Jurkat, Clone E6-1 (cell line): ENCODE results near the gene USH1C.

Source experiments
- DNase-seq: peaks from one replicate; pipeline ENCODE4 v3.0.0-alpha.2; 2011; ENCODE audit warnings: low read depth, low spot score
- H3K4me3 ChIP-seq: 2 replicates; pipeline ENCODE4 v1.5.1; 2011; ENCODE audit warnings: mild to moderate bottlenecking, low read length, control low read depth, moderate library complexity

USH1C gene

DNA sequence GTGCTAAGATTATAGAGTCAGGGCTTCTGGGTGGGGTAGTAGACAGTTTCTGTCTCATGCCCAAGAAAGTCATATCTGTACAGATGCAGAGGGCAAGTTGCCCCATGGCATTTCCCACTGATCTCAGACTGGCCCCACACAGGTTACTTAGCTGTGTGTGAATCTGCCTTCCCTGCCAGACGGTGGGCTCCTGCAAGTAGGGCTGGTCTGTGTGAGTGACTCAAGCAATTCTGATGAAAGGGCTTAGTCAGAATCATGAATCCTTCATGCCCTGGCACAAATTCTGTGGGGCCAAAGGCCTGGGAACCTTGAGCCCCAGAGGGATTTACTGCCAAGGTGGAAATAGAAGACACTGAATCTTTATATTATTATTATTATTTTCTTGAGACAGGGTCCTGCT is 30.4 kb downstream of the USH1C start:
- DNase-seq: no peak
- no peak overlapping the region for H3K4me3 ChIP-seq

DNA sequence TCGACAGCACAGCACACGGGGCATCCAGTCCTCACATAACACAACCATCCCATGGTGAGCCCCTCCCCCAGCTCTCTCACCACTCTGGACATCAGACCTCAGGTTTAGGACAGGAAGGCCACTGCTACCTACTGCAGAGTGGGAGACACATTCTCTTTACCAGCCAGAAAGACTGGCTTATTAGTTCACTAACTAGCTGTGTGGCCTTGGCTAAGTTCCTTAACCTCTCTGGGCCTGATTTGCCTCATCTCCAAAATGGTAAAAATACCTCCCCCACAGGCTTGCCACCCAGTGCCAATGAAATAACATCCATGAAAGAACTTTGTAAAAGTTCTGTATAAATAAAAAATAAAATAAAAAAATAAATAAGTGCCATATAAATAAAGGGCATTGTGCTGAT is 32.1 kb downstream of the USH1C start:
- no peak for DNase-seq

GRCh38 chr11:17511571-17511970 is 32.6 kb downstream of the USH1C start:
- DNase-seq: no peak
- H3K4me3 ChIP-seq: no peak overlapping the region

More for the DNA sequence above, 32.1 kb downstream of the USH1C start:
- H3K4me3 ChIP-seq: no peak overlapping the region

GRCh38 chr11:17510507-17511206 is 33.6 kb downstream of the USH1C start:
- H3K4me3 ChIP-seq: no peak overlapping the region
- no peak for DNase-seq

DNA sequence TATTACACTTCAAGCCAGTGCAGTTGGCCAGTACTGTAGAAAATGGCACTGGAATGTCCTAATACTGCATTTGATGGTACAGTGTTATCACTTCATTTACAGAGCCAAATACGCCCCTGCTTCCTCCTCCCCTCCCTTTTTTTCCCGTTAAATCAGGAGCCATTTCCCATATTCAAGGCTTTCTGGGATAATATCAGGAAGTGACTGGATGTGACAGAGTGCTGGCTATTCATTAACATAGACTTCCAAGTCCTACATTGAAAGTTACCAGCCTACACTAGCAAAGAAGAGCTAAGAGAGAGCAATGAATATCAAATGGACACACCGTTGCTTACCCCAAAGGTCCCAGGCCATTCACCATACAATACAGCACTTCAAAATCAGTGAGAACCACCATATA is 35.4 kb downstream of the USH1C start:
- no peak overlapping the region for H3K4me3 ChIP-seq
- no peak for DNase-seq

DNA sequence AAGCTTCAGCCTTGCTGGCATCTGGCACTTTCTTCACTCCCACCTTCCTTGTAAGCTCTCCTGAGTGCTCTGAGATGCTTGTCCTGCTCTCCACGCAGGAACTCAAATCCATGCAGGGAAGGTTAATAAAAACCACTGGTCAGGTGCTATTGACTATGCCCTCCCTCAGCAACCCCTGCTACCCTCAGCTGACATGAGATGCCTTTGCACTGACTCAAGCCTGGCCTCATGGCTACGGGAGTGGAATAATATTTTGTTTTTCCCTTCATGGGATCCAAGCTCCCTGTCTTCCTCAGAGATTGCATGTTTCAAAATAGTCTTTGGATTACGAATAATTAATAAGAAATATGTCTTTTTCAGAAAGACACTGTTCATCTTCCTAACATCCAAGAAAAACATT is 35.9 kb downstream of the USH1C start:
- no peak for DNase-seq
- no peak overlapping the region for H3K4me3 ChIP-seq

DNA sequence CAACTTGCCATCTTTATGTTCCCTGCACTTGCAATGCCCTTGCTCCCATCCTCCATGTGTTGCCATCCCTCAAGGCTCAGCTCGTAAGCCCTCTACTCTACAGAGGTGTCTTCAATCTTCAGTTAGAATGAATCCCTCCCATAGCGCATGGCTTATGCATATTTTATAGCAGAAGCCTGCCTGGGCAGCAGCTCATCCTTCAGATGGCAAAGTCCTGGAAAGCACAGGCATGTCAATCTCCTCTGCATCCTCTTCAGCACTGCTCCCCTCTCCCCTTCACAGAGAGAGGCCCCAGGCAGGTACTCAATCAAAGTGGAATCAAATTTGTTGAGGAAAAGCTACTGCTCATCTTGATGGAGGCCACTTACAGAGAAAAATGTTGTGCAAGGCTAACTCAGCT is 36.4 kb downstream of the USH1C start:
- H3K4me3 ChIP-seq: no peak overlapping the region
- no peak for DNase-seq

DNA sequence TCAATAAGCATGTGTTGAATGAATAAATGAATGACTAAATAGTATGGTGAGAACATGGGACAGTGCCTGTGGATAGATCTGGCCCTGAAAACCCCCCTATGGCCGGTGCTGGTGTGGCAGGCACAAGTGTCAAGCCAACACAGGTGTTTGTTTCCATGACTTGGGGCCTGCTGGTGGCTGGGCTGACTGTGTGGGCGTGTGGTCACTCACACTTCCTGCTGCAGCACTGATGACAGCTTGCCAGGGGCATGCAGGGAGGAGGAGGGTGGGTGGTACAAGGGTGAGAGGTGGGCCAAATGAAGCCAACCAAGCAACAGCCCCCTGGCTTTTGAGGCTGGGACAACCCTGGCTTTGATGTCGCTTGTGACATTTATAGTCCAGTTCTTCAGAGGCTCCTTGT is 37.3 kb downstream of the USH1C start:
- DNase-seq: no peak

DNA sequence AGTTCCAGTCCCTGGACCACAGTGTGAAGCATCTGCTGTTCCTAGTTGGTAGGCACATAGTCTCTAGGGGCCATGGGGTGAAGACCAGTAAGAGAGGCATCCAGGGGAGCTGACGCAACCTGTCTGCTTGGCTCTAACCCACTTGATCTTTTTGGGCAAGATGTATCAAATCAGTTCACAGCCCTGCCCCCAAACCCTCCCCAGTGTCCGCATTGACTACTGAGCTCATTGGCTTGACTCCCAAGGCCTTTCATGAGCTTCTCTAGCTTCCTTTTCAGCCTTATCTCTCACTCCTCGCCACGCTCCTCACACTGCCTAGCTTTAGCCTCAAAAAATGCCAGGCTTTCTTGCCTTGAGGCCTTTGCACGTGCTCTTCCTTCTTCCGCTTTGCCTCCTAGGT is 37.9 kb downstream of the USH1C start:
- H3K4me3 ChIP-seq: no peak overlapping the region
- no peak for DNase-seq

More for the DNA sequence above, 37.3 kb downstream of the USH1C start:
- no peak overlapping the region for H3K4me3 ChIP-seq

DNA sequence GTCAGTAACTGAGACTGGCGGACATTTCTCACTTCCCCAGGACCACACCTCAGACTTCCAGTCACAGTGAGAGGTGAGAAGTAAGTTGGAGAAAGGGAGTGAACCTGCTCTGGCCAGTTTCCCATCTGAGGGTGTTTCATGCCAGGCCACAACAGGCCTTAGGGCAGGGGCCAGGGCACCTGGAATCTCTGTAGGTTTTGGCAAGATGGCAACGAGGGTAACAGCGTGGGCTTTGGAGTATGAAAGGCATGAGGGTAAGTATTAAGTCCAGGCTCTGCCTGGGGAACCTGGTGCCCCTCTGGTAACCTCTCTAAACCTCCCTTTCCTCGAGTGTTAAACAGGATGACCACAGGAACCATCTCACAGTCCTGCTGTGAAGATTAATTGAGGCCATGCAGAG is 39.1 kb downstream of the USH1C start:
- H3K4me3 ChIP-seq: no peak overlapping the region
- DNase-seq: no peak

DNA sequence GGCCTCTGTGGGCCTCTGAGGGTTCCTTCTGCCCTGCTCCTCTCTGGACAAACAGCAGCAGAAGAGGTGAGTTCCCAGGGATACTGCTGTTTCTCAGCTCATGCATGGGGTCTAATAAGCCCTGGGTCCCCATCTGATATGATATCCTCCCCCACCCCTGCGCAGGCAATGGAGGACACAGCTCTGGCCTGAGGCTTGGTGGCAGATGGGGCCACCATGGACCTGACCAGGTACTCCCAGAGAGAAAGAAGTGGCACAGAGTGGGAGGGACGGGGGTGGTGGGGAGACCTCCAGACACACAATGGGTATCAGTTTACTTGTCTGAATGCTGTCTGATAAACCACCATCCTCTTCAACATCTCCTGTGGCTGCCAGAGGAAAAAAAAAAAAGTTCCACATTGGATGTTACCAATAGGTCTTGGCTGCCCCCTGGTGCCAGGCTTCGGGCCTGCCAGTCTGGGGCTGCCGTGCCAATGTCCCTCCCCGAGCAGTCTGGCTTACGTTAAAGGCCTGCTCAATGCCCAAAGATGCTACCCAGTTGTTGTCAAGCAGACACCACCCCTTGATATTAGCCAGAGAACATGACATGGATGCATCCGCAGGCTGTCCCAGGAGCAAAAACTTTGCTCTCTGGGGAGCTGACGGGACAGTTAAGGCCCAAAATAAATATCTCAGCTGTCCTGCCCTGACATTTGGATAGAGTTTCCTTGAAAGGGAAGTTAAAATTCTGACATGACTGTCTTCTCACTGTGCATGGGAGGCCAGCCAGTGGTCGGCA is 39.7 kb downstream of the USH1C start:
- H3K4me3 ChIP-seq: no peak overlapping the region
- DNase-seq: peak; percentile 69

GRCh38 chr11:17502630-17503029 is 41.6 kb downstream of the USH1C start:
- DNase-seq: no peak
- H3K4me3 ChIP-seq: no peak overlapping the region

GRCh38 chr11:17500673-17501072 is 43.5 kb downstream of the USH1C start:
- H3K4me3 ChIP-seq: no peak overlapping the region
- no peak for DNase-seq

GRCh38 chr11:17498475-17498874 is 45.7 kb downstream of the USH1C start:
- DNase-seq: no peak
- no peak overlapping the region for H3K4me3 ChIP-seq

- peak; percentile 29 for DNase-seq
- H3K4me3 ChIP-seq: no peak overlapping the region
These were observed 46.2 kb downstream of the USH1C start for GRCh38 chr11:17498058-17498457.

- no peak for DNase-seq
- no peak overlapping the region for H3K4me3 ChIP-seq
These were observed 47.8 kb downstream of the USH1C start for GRCh38 chr11:17496406-17496805.

GRCh38 chr11:17494019-17494418 is 50.2 kb downstream of the USH1C start:
- no peak overlapping the region for H3K4me3 ChIP-seq
- no peak for DNase-seq

DNA sequence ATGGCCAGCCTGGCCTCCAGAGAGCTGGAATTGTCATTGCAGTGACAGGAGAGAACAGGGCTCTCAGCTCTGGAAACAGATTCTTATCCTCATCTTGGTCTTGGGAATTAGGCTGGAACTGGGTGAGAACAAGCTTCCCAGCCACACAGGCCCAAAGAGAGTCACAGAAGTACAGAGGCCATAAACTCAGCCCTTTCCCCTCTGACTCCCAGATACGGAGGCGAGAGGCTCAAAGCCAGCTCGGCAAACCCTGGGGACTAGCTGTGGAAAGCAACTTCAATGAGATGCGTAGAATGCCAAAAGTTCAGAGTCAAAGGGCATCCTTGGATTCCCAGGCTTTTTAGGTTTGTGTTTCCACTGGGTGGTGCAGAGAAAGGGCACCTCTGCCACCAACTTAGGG is 53.3 kb downstream of the USH1C start:
- H3K4me3 ChIP-seq: no peak overlapping the region
- DNase-seq: no peak

- DNase-seq: no peak
- H3K4me3 ChIP-seq: no peak overlapping the region
These were observed 54.0 kb downstream of the USH1C start for GRCh38 chr11:17490232-17490631.

- DNase-seq: no peak
- no peak overlapping the region for H3K4me3 ChIP-seq
These were observed 54.5 kb downstream of the USH1C start for GRCh38 chr11:17489751-17490150.

DNA sequence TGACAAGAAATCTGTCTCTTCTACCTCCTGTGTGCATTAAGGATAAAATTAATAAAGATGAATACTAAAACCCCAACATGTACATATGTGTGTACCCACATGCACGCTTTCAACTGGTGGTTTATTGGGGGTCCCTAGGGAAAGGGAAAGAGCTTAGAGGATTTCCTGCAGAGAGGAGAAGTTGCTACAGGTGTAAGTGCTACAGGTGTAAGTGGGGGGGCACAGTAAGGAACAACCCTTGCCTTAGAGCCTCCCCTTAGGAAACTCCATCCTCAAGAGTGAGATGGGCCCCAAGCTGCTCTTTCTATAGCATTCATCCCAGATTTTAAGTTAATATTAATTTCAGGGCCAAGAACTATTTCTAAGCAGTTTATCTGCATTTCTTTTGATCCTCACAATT is 55.7 kb downstream of the USH1C start:
- no peak overlapping the region for H3K4me3 ChIP-seq

More for the DNA sequence above, 55.7 kb downstream of the USH1C start:
- no peak for DNase-seq
